Neuron (in vitro differentiated cells): ENCODE data around the gene KIF21B.
"Not testable (repeated sequence)": the region's sequence is repeated elsewhere in the genome, so short reads cannot be mapped to it uniquely, and the experiment has no call there.

ENCODE experiments used
- H2AFZ ChIP-seq: one replicate; pipeline ENCODE4 v1.6.1; 2013; ENCODE audit warnings: low read depth, mild to moderate bottlenecking, inconsistent platforms, low read length, moderate library complexity
- H3K27me3 ChIP-seq: one replicate; pipeline ENCODE4 v1.6.1; 2013; ENCODE audit warnings: low read length; ENCODE audit not compliant: insufficient read depth
- H3K36me3 ChIP-seq: one replicate; pipeline ENCODE4 v1.6.1; 2013; ENCODE audit warnings: low read length; ENCODE audit not compliant: insufficient read depth
- H3K4me1 ChIP-seq: one replicate; pipeline ENCODE4 v1.6.1; 2013; ENCODE audit warnings: low read length; ENCODE audit not compliant: insufficient read depth
- H3K4me3 ChIP-seq: 2 replicates; pipeline ENCODE4 v1.5.1; 2013; ENCODE audit warnings: mild to moderate bottlenecking, low read length, moderate library complexity
- H3K9me3 ChIP-seq: one replicate; pipeline ENCODE4 v1.6.1; 2013; ENCODE audit warnings: low read length

KIF21B gene

GRCh38 chr1:200966934-200967333 lies 56.6 kb downstream of the KIF21B start:
- Histone ChIP-seq H3K4me1 (no peaks in the 10 kb centered on the region), H3K27me3 (no peaks in the 10 kb centered on the region)

GRCh38 chr1:200965111-200965805 lies 58.3 kb downstream of the KIF21B start:
- H3K4me3 ChIP-seq, result no peak overlapping the region
- no peak overlapping the region for H2AFZ ChIP-seq
- no peaks in the 10 kb centered on the region for H3K27me3 ChIP-seq

More at GRCh38 chr1:200966934-200967333, 56.6 kb downstream of the KIF21B start:
- Histone ChIP-seq H3K4me3 (no peak overlapping the region), H2AFZ (no peak overlapping the region), H3K36me3 (no peaks in the 10 kb centered on the region), H3K9me3 (no peaks in the 10 kb centered on the region)

GRCh38 chr1:200963888-200964287 lies 59.6 kb downstream of the KIF21B start:
- H2AFZ ChIP-seq, H3K27me3 ChIP-seq, H3K4me3 ChIP-seq, H3K9me3 ChIP-seq, H3K36me3 ChIP-seq: not testable (repeated sequence)
- H3K4me1 ChIP-seq, result peaks cover 10% of the 10 kb centered on the region

More at GRCh38 chr1:200965111-200965805, 58.3 kb downstream of the KIF21B start:
- Histone ChIP-seq H3K4me1 (no peaks in the 10 kb centered on the region), H3K9me3 (no peaks in the 10 kb centered on the region), H3K36me3 (no peaks in the 10 kb centered on the region)

GRCh38 chr1:200963076-200963475 lies 60.4 kb downstream of the KIF21B start:
- Histone ChIP-seq H3K4me1 (peaks cover 13% of the 10 kb centered on the region), H3K9me3 (no peaks in the 10 kb centered on the region), H3K4me3 (no peak overlapping the region), H3K27me3 (no peaks in the 10 kb centered on the region), H3K36me3 (no peaks in the 10 kb centered on the region), H2AFZ (no peak overlapping the region)

GRCh38 chr1:200962631-200963030 lies 60.9 kb downstream of the KIF21B start:
- H2AFZ ChIP-seq, result no peak overlapping the region
- no peak overlapping the region for H3K4me3 ChIP-seq
- H3K36me3 ChIP-seq, result no peaks in the 10 kb centered on the region
- no peaks in the 10 kb centered on the region for H3K27me3 ChIP-seq
- peaks cover 13% of the 10 kb centered on the region for H3K4me1 ChIP-seq
- no peaks in the 10 kb centered on the region for H3K9me3 ChIP-seq

GRCh38 chr1:200962151-200962550 lies 61.4 kb downstream of the KIF21B start:
- H3K9me3 ChIP-seq, H3K36me3 ChIP-seq, H3K4me3 ChIP-seq, H3K27me3 ChIP-seq, H2AFZ ChIP-seq: not testable (repeated sequence)
- peaks cover 13% of the 10 kb centered on the region for H3K4me1 ChIP-seq

- Histone ChIP-seq H3K27me3 (no peaks in the 10 kb centered on the region), H3K9me3 (no peaks in the 10 kb centered on the region), H2AFZ (no peak overlapping the region), H3K4me3 (no peak overlapping the region), H3K36me3 (no peaks in the 10 kb centered on the region), H3K4me1 (peaks cover 13% of the 10 kb centered on the region)
Measured at GRCh38 chr1:200960948-200961340, 62.6 kb downstream of the KIF21B start.

- Histone ChIP-seq H3K27me3 (no peaks in the 10 kb centered on the region), H3K4me1 (peaks cover 13% of the 10 kb centered on the region), H3K4me3 (no peak overlapping the region), H2AFZ (peak overlapping the region; percentile 34), H3K36me3 (no peaks in the 10 kb centered on the region), H3K9me3 (no peaks in the 10 kb centered on the region)
Measured at GRCh38 chr1:200960236-200960947, 63.1 kb downstream of the KIF21B start.

GRCh38 chr1:200959411-200959921 lies 64.0 kb downstream of the KIF21B start:
- H3K27me3 ChIP-seq, result no peaks in the 10 kb centered on the region
- H3K4me3 ChIP-seq, result no peak overlapping the region
- no peaks in the 10 kb centered on the region for H3K36me3 ChIP-seq
- no peaks in the 10 kb centered on the region for H3K9me3 ChIP-seq
- peaks cover 13% of the 10 kb centered on the region for H3K4me1 ChIP-seq
- H2AFZ ChIP-seq, result peak overlapping the region; percentile 34

GRCh38 chr1:200958597-200958996 lies 64.9 kb downstream of the KIF21B start:
- H3K9me3 ChIP-seq, result no peaks in the 10 kb centered on the region
- no peaks in the 10 kb centered on the region for H3K27me3 ChIP-seq
- H3K4me3 ChIP-seq, result no peak overlapping the region
- H3K36me3 ChIP-seq, result no peaks in the 10 kb centered on the region
- peaks cover 13% of the 10 kb centered on the region for H3K4me1 ChIP-seq
- no peak overlapping the region for H2AFZ ChIP-seq

- Histone ChIP-seq H3K27me3 (no peaks in the 10 kb centered on the region), H3K36me3 (no peaks in the 10 kb centered on the region), H3K9me3 (no peaks in the 10 kb centered on the region), H2AFZ (no peak overlapping the region), H3K4me3 (no peak overlapping the region), H3K4me1 (peaks cover 5% of the 10 kb centered on the region)
Measured at GRCh38 chr1:200954434-200954833, 69.1 kb downstream of the KIF21B start.

GRCh38 chr1:200951016-200951415 lies 72.5 kb downstream of the KIF21B start:
- no peaks in the 10 kb centered on the region for H3K4me1 ChIP-seq
- H3K36me3 ChIP-seq, result no peaks in the 10 kb centered on the region
- H3K4me3 ChIP-seq, result no peak overlapping the region
- H2AFZ ChIP-seq, result no peak overlapping the region
- no peaks in the 10 kb centered on the region for H3K9me3 ChIP-seq
- H3K27me3 ChIP-seq, result no peaks in the 10 kb centered on the region

GRCh38 chr1:200949626-200950025 lies 73.9 kb downstream of the KIF21B start:
- H3K4me3 ChIP-seq, result no peak overlapping the region
- no peaks in the 10 kb centered on the region for H3K27me3 ChIP-seq
- peaks cover 8% of the 10 kb centered on the region for H3K4me1 ChIP-seq
- H2AFZ ChIP-seq, result no peak overlapping the region
- no peaks in the 10 kb centered on the region for H3K9me3 ChIP-seq
- H3K36me3 ChIP-seq, result no peaks in the 10 kb centered on the region
